ENCODE results near the gene BCL2L12.

BCL2L12 gene

DNA sequence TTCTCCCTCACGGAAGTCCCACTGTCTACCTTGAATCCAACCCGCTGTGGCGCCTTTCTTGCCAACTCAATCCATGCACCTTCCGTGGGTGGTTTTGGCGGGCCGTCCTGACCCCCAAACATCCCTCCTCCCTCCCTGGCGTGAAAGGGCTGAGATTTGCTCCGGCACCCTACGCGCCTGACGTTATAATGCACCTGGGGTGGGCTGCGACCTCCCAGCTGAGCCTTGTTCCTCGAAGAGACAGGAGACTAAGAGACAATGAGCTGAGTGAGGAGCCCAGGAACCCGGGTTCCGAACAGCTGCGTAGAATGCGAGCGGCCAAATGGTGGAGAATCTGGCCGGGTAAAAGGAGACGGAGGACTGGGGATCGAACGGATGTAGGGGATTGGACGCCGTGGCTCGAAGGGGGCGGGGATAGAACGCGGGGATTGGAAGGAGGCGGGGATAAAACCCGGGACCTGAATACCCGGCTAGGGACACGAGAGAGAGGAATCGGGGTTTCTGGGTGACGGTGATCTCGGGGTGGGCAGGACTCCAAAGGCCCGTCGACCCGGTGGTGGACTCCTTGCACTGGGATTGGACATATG lies 25.0 kb downstream of the BCL2L12 start, which contains the start of gene CPT1C:
Gene CPT1C, plus strand, starts transcription at position 461 of the 587 bp plus-strand sequence. CDS start 1,137 bp downstream, outside the sequence.
- Histone ChIP-seq H3K27me3 (ENCODE audit: insufficient read depth, low read length) (no peaks in the 10 kb centered on the region), H3K27ac (ENCODE audit: low read length) (peak within 1 kb of the TSS; percentile 88), H3K36me3 (ENCODE audit: insufficient read depth, low read depth, low read length) (peaks cover 31% of the 10 kb centered on the region), H3K4me1 (ENCODE audit: insufficient read depth, low read length) (peaks cover 4% of the 10 kb centered on the region; the same call in 1 of the 2 replicates), H3K9ac (ENCODE audit: low read depth, low read length) (peak within 1 kb of the TSS; percentile 90), H3K9me3 (ENCODE audit: insufficient read depth, low read depth, low read length) (no peaks in the 10 kb centered on the region), H3K4me3 (ENCODE audit: low read length) (peak within 1 kb of the TSS; percentile 85)

DNA sequence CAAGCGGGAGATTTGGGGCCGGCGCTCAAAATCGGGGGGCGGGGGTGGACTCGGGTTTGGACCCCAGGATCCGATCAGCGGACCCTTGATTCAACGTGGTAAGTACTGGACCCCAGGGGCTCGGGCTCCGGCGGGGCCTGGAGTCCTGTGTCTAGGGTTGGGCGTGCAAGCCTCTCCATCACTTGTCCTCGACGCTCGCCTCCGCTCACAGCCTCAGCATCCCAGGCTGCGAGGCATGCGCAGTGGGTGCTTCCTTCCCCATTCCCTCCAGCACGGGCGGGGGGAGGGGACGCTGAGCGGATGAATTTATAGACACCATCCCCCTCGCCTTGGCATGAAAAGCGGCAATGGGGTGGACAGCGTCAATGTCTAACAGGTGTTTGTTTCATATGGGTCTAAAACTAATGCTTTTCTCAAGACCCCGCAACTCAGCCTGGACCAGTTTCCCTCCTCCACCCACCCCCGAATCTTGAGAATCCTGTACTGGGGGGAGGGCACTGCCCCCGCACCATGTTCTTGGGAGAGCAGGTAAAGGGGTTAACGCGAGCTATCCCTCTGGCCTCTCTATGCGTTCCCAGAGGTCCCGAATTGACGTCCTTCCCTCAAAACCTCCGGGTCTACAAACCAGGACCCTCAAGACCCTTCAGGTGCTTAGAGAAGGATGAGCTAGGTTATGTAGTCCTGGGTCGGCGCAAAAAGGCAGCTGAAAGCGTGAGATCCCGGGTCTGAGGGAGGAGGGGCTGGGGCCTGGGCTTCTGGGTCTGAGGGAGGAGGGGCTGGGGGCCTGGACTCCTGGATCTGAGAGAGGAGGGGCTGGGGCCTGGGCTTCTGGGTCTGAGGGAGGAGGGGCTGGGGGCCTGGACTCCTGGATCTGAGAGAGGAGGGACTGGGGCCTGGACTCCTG lies 25.8 kb downstream of the BCL2L12 start:
- Histone ChIP-seq H3K4me1 (ENCODE audit: insufficient read depth, low read length) (peaks cover 4% of the 10 kb centered on the region; the same call in 1 of the 2 replicates), H3K27ac (ENCODE audit: low read length) (peak overlapping the region; percentile 27), H3K9ac (ENCODE audit: low read depth, low read length) (peak overlapping the region; percentile 90; the same call in 1 of the 2 replicates), H3K36me3 (ENCODE audit: insufficient read depth, low read depth, low read length) (peaks cover 23% of the 10 kb centered on the region; the same call in 1 of the 2 replicates), H3K4me3 (ENCODE audit: low read length) (peak overlapping the region; percentile 85), H3K27me3 (ENCODE audit: insufficient read depth, low read length) (no peaks in the 10 kb centered on the region), H3K9me3 (ENCODE audit: insufficient read depth, low read depth, low read length) (no peaks in the 10 kb centered on the region)

DNA sequence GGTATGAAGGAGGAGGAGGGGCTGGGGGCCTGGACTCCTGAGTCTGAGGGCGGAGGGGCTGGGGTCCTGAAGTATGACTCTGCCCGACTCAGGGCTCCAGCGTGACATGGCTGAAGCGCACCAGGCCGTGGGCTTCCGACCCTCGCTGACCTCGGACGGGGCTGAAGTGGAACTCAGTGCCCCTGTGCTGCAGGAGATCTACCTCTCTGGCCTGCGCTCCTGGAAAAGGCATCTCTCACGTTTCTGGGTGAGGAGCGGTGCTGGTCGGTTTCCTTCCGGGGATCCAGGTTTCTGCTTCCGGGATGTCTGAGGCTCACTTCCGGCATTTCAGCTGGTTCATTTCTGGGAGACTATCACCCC lies 26.4 kb downstream of the BCL2L12 start:
- Histone ChIP-seq H3K4me3 (ENCODE audit: low read length) (peak overlapping the region; percentile 85; the same call in 1 of the 2 replicates), H3K27ac (ENCODE audit: low read length) (no peak overlapping the region), H3K9ac (ENCODE audit: low read depth, low read length) (peak overlapping the region; percentile 90; the same call in 1 of the 2 replicates), H3K4me1 (ENCODE audit: insufficient read depth, low read length) (peaks cover 4% of the 10 kb centered on the region; the same call in 1 of the 2 replicates), H3K9me3 (ENCODE audit: insufficient read depth, low read depth, low read length) (no peaks in the 10 kb centered on the region), H3K27me3 (ENCODE audit: insufficient read depth, low read length) (no peaks in the 10 kb centered on the region), H3K36me3 (ENCODE audit: insufficient read depth, low read depth, low read length) (peaks cover 25% of the 10 kb centered on the region; the same call in 1 of the 2 replicates)

DNA sequence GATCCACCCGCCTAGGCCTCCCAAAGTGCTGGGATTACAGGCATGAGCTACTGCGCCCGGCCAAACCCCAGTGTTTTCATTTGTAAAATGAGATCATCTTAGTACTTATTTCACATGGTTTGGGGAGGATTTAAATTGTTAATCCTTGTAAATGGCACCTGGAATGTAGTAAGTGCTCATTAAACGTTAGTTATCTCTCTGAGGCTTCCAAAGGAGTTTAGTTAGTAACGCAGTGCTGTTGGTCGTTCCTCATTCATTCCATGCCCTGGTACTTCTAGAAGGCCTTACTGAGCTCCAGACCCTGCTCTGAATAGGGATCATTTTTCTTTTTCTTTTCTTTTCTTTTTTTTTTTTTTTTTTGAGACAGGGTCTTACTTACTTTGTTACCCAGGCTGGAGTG lies 30.4 kb downstream of the BCL2L12 start:
- Histone ChIP-seq H3K27ac (ENCODE audit: low read length) (no peak overlapping the region), H3K4me1 (ENCODE audit: insufficient read depth, low read length) (peaks cover 4% of the 10 kb centered on the region; the same call in 1 of the 2 replicates), H3K36me3 (ENCODE audit: insufficient read depth, low read depth, low read length) (peaks cover 16% of the 10 kb centered on the region; the same call in 1 of the 2 replicates), H3K4me3 (ENCODE audit: low read length) (no peak overlapping the region), H3K9me3 (ENCODE audit: insufficient read depth, low read depth, low read length) (no peaks in the 10 kb centered on the region), H3K9ac (ENCODE audit: low read depth, low read length) (no peak overlapping the region), H3K27me3 (ENCODE audit: insufficient read depth, low read length) (no peaks in the 10 kb centered on the region)

DNA sequence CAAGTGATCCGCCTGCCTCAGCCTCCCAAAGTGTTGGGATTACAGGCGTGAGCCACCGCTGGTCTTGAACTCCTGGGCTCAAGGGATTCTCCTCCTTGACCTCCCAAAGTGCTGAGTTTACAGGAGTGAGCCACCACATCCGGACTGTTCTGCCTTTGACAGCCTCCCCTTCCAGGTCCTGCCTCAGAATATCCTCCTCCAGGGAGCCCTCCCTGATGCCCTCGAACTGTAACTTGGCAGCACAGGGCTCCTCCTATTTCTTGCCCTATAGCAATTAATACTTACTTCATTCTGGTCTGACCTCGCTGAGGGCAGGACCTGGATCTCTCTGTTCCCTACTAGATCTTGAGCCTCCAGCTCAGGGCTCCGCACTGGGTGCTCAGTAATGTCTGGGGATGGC lies 31.1 kb downstream of the BCL2L12 start:
- H3K27ac ChIP-seq (ENCODE audit: low read length), result no peak overlapping the region
- H3K9me3 ChIP-seq (ENCODE audit: insufficient read depth, low read depth, low read length), result no peaks in the 10 kb centered on the region

DNA sequence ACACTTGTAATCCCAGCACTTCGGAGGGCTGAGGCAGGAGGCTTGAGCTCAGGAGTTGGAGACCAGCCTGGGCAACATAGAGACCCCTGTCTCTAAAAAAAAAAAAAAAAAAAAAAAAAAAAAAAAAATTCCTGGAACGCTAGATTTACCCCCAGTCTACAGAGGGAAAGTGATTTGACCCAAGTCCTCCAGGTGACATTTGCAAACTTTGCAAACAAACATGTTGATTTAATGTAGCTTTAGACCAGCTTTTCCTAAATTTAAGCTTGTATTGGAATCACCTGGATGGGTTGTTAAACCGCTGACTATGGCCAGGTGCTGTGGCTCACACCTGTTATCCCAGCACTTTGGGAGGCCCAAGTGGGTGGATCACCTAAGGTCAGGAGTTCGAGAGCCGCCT lies 33.6 kb downstream of the BCL2L12 start:
- Histone ChIP-seq H3K36me3 (ENCODE audit: insufficient read depth, low read depth, low read length) (peaks cover 16% of the 10 kb centered on the region; the same call in 1 of the 2 replicates), H3K9ac (ENCODE audit: low read depth, low read length) (no peak overlapping the region), H3K4me1 (ENCODE audit: insufficient read depth, low read length) (no peaks in the 10 kb centered on the region), H3K4me3 (ENCODE audit: low read length) (no peak overlapping the region), H3K27me3 (ENCODE audit: insufficient read depth, low read length) (no peaks in the 10 kb centered on the region), H3K9me3 (ENCODE audit: insufficient read depth, low read depth, low read length) (no peaks in the 10 kb centered on the region), H3K27ac (ENCODE audit: low read length) (no peak overlapping the region)

More for the DNA sequence above, 31.1 kb downstream of the BCL2L12 start:
- no peaks in the 10 kb centered on the region for H3K27me3 ChIP-seq (ENCODE audit: insufficient read depth, low read length)
- no peak overlapping the region for H3K9ac ChIP-seq (ENCODE audit: low read depth, low read length)
- peaks cover 16% of the 10 kb centered on the region; the same call in 1 of the 2 replicates for H3K36me3 ChIP-seq (ENCODE audit: insufficient read depth, low read depth, low read length)
- peaks cover 4% of the 10 kb centered on the region; the same call in 1 of the 2 replicates for H3K4me1 ChIP-seq (ENCODE audit: insufficient read depth, low read length)
- H3K4me3 ChIP-seq (ENCODE audit: low read length), result no peak overlapping the region

DNA sequence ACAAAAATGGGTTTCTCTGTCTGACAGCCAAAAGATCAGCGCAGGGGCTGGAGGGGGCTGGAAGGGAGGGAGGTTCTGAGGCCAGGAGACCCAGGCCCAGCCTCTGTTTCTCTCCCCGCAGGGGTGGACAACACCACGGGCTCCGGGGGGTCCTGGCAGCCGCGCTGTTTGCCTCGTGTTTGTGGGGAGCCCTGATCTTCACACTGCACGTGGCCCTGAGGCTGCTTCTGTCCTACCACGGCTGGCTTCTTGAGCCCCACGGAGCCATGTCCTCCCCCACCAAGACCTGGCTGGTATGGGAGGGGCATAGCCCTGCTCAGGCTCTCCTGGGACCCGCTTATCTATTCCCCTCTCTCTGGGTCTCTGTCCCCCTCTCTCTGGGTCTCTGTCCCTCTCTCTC lies 34.8 kb downstream of the BCL2L12 start:
- H3K4me3 ChIP-seq (ENCODE audit: low read length), result no peak overlapping the region
- no peaks in the 10 kb centered on the region for H3K9me3 ChIP-seq (ENCODE audit: insufficient read depth, low read depth, low read length)
- H3K4me1 ChIP-seq (ENCODE audit: insufficient read depth, low read length), result no peaks in the 10 kb centered on the region
- no peak overlapping the region for H3K27ac ChIP-seq (ENCODE audit: low read length)
- H3K36me3 ChIP-seq (ENCODE audit: insufficient read depth, low read depth, low read length), result peaks cover 23% of the 10 kb centered on the region; the same call in 1 of the 2 replicates
- H3K9ac ChIP-seq (ENCODE audit: low read depth, low read length), result no peak overlapping the region
- no peaks in the 10 kb centered on the region for H3K27me3 ChIP-seq (ENCODE audit: insufficient read depth, low read length)

DNA sequence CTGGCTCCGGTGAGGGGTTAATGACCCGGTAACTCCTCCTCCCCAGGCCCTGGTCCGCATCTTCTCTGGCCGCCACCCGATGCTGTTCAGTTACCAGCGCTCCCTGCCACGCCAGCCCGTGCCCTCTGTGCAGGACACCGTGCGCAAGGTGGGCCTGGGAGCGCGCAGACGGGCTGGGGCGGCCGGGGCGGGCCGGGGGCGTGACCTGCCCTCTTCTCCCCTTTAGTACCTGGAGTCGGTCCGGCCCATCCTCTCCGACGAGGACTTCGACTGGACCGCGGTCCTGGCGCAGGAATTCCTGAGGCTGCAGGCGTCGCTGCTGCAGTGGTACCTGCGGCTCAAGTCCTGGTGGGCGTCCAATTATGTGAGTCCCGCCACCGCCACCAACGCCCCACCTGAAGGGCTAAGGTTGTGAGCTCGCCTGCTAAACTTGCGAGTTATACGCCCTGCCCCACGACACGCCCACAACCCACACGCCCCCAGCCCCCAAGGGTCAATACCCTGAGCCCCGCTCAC lies 35.6 kb downstream of the BCL2L12 start:
- no peak overlapping the region; the same call in 1 of the 2 replicates for H3K4me3 ChIP-seq (ENCODE audit: low read length)
- no peaks in the 10 kb centered on the region for H3K4me1 ChIP-seq (ENCODE audit: insufficient read depth, low read length)
- H3K9ac ChIP-seq (ENCODE audit: low read depth, low read length), result no peak overlapping the region
- peaks cover 28% of the 10 kb centered on the region; the same call in 1 of the 2 replicates for H3K36me3 ChIP-seq (ENCODE audit: insufficient read depth, low read depth, low read length)
- no peak overlapping the region for H3K27ac ChIP-seq (ENCODE audit: low read length)
- no peaks in the 10 kb centered on the region for H3K9me3 ChIP-seq (ENCODE audit: insufficient read depth, low read depth, low read length)
- H3K27me3 ChIP-seq (ENCODE audit: insufficient read depth, low read length), result no peaks in the 10 kb centered on the region

DNA sequence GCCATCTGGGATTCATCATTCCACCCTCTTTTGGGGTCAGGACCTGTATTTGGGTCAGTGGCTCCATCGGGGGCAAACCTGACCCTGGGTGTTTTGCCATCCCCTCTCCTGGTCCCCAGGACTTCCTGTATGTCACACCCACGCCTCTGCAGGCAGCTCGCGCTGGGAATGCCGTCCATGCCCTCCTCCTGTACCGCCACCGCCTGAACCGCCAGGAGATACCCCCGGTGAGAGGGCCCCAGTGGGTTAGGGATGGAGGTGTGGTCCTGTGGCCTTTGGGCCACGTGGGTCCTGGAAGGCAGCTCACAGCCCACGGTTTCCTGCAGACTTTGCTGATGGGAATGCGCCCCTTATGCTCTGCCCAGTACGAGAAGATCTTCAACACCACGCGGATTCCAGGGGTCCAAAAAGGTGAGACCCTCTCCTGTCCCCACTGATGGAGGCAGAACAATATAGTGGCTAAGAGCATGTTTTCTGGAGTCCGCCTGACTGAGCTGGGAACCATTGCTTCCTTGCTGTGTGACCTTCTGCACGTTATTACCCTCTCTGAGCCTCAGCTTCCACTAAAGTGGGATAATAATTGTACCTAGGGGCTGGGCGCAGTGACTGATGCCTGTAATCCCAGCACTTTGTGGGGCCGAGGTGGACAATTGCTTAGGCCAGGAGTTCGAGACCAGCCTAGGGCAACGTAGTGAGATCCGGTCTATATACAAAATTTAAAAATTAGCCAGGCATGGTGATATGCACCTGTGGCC lies 39.3 kb downstream of the BCL2L12 start:
- no peaks in the 10 kb centered on the region for H3K4me1 ChIP-seq (ENCODE audit: insufficient read depth, low read length)
- peaks cover 37% of the 10 kb centered on the region; the same call in 1 of the 2 replicates for H3K36me3 ChIP-seq (ENCODE audit: insufficient read depth, low read depth, low read length)
- H3K27ac ChIP-seq (ENCODE audit: low read length), result no peak overlapping the region
- H3K4me3 ChIP-seq (ENCODE audit: low read length), result no peak overlapping the region
- no peak overlapping the region for H3K9ac ChIP-seq (ENCODE audit: low read depth, low read length)
- H3K9me3 ChIP-seq (ENCODE audit: insufficient read depth, low read depth, low read length), result no peaks in the 10 kb centered on the region
- H3K27me3 ChIP-seq (ENCODE audit: insufficient read depth, low read length), result no peaks in the 10 kb centered on the region

DNA sequence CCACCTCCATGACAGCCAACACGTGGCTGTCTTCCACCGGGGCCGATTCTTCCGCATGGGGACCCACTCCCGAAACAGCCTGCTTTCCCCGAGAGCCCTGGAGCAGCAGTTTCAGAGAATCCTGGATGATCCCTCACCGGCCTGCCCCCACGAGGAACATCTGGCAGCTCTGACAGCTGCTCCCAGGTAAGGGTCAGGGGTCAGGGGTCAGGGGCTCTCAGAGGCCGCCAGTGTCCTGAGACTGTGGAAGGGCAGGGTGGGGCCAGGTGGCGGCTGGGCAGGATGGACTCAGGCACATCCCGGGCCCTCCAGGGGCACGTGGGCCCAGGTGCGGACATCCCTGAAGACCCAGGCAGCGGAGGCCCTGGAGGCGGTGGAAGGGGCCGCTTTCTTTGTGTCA lies 40.2 kb downstream of the BCL2L12 start:
- H3K4me1 ChIP-seq (ENCODE audit: insufficient read depth, low read length), result no peaks in the 10 kb centered on the region
- no peaks in the 10 kb centered on the region for H3K9me3 ChIP-seq (ENCODE audit: insufficient read depth, low read depth, low read length)
- H3K27ac ChIP-seq (ENCODE audit: low read length), result no peak overlapping the region
- peaks cover 44% of the 10 kb centered on the region for H3K36me3 ChIP-seq (ENCODE audit: insufficient read depth, low read depth, low read length)
- H3K9ac ChIP-seq (ENCODE audit: low read depth, low read length), result no peak overlapping the region
- no peak overlapping the region for H3K4me3 ChIP-seq (ENCODE audit: low read length)
- no peaks in the 10 kb centered on the region for H3K27me3 ChIP-seq (ENCODE audit: insufficient read depth, low read length)

DNA sequence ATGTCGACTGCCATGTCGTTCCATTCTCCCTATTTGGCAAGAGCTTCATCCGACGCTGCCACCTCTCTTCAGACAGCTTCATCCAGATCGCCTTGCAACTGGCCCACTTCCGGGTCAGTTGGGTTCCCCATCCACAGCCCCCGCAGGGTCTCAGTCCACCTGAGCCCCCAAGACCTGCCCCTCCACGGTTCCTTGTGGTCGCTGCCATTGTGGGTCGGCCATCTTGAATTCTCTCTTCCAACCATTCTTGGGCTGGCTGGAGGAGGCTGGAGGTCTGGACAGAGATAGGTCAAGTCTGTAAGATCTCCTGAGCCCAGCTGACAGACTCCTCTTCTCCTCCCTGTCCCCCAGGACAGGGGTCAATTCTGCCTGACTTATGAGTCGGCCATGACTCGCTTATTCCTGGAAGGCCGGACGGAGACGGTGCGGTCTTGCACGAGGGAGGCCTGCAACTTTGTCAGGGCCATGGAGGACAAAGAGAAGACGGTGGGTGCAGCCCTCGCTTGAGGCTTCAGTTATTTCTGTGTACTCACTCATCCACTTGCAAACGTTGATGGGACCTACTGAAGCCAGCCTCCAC lies 44.7 kb downstream of the BCL2L12 start:
- Histone ChIP-seq H3K27ac (ENCODE audit: low read length) (no peak overlapping the region), H3K36me3 (ENCODE audit: insufficient read depth, low read depth, low read length) (peaks cover 44% of the 10 kb centered on the region), H3K9me3 (ENCODE audit: insufficient read depth, low read depth, low read length) (no peaks in the 10 kb centered on the region), H3K27me3 (ENCODE audit: insufficient read depth, low read length) (no peaks in the 10 kb centered on the region), H3K4me3 (ENCODE audit: low read length) (no peak overlapping the region), H3K4me1 (ENCODE audit: insufficient read depth, low read length) (no peaks in the 10 kb centered on the region), H3K9ac (ENCODE audit: low read depth, low read length) (no peak overlapping the region)
